ENCODE results near the gene FNBP1L.

The FNBP1L gene

GRCh38 chr1:93595743-93596142, 147.8 kb downstream of the FNBP1L start:
- DNase-seq, result peak; percentile 53

GRCh38 chr1:93596329-93597089, 148.6 kb downstream of the FNBP1L start:
- no peak for DNase-seq

- DNase-seq, result no peak
Measured at GRCh38 chr1:93597709-93598108, 149.8 kb downstream of the FNBP1L start.

GRCh38 chr1:93598396-93598795, 150.5 kb downstream of the FNBP1L start:
- DNase-seq, result no peak

- DNase-seq, result no peak
Measured at GRCh38 chr1:93598861-93599439, 151.0 kb downstream of the FNBP1L start.

GRCh38 chr1:93599479-93599878, 151.6 kb downstream of the FNBP1L start:
- DNase-seq, result no peak

- no peak for DNase-seq
Measured at GRCh38 chr1:93600663-93601062, 152.7 kb downstream of the FNBP1L start.

- DNase-seq, result no peak
Measured at GRCh38 chr1:93601686-93602085, 153.8 kb downstream of the FNBP1L start.

GRCh38 chr1:93602101-93602500, 154.2 kb downstream of the FNBP1L start:
- no peak for DNase-seq

GRCh38 chr1:93603106-93603505, 155.2 kb downstream of the FNBP1L start:
- DNase-seq, result no peak

- DNase-seq, result no peak
Measured at GRCh38 chr1:93603601-93604000, 155.7 kb downstream of the FNBP1L start.
